Astrocyte (in vitro differentiated cells and primary cell): ENCODE measurements around the gene DISC1. TPM values are rescaled to one million over a fixed set of nuclear protein-coding genes. Genes with fewer than 3 reads are reported as not detected.

Experiments used
- total RNA-seq: library from RNA; stranded (reverse); gene quantifications from 2 replicates; pipeline ENCODE4 v1.2.1, GENCODE V29; 2021

Gene DISC1
- total RNA-seq, 1 donor from 2014 or later = 9.1 TPM

Other genes with a start within 250 kb of the DISC1 start
- gene EGLN1, start 204.5 kb upstream of the DISC1 start, total RNA-seq = 34.5 and 35.5 TPM in 2 replicates
- gene TSNAX, start 98.1 kb upstream of the DISC1 start, total RNA-seq = 40.9 and 43.5 TPM in 2 replicates